Measurements from ENCODE around the gene SLC9A3. TPM values are rescaled to one million over a fixed set of nuclear protein-coding genes. Genes with fewer than 3 reads are reported as not detected.

SLC9A3 gene
- total and polyA plus RNA-seq, 8 donors, result 2.7 to 142 (median 14.9) TPM

DNA sequence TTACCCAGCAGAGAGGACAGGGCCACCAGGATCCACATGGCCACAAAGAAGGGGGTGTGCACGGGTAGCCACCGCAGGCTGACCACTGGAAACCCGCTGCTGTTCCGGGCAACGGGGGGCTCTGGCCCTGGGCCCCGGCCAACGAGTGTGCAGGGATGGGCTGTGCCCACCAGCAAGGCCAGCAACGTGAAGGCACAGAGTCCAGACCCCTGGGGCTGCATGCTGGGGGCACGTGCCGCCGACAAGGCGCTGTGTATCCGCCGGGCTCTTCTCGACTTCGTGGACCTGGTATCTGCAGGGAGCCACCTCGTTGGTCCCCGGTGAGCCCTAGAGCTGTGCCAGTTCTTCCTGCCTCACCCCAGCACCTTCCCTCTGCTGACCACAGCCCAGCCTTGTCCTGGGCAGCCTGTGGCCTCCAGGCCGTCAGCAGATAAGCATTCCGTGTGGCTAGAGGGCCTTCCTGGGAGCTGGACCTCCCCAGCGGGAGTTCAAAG, 45.7 kb upstream of the SLC9A3 start:
- 69 to 86% (median 81%) methylated on average over 16 to 21 of the region's 21 CpGs for WGBS, 5 donors
- no peaks in the 10 kb centered on the region for H3K36me3 ChIP-seq
- H3K27ac ChIP-seq, result no peak overlapping the region
- H3K27me3 ChIP-seq, result peaks cover 3 to 85% (median 13%) of the 10 kb centered on the region in 3 donors
- TF ChIP-seq EP300 (IDR thresholded peaks at IDR 0.05), result no peak
- no peak for TF ChIP-seq POLR2A (IDR thresholded peaks at IDR 0.05)
- TF ChIP-seq, protein P1, sequence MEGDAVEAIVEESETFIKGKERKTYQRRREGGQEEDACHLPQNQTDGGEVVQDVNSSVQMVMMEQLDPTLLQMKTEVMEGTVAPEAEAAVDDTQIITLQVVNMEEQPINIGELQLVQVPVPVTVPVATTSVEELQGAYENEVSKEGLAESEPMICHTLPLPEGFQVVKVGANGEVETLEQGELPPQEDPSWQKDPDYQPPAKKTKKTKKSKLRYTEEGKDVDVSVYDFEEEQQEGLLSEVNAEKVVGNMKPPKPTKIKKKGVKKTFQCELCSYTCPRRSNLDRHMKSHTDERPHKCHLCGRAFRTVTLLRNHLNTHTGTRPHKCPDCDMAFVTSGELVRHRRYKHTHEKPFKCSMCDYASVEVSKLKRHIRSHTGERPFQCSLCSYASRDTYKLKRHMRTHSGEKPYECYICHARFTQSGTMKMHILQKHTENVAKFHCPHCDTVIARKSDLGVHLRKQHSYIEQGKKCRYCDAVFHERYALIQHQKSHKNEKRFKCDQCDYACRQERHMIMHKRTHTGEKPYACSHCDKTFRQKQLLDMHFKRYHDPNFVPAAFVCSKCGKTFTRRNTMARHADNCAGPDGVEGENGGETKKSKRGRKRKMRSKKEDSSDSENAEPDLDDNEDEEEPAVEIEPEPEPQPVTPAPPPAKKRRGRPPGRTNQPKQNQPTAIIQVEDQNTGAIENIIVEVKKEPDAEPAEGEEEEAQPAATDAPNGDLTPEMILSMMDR (IDR thresholded peaks at IDR 0.05), result no peak
- TF ChIP-seq POLR2AphosphoS5 (IDR thresholded peaks at IDR 0.05), result no peak
- peaks cover 0 to 6% (median 5%) of the 10 kb centered on the region in 4 donors for H3K9me3 ChIP-seq
- H3K4me1 ChIP-seq, result peaks cover 0 to 6% (median 3%) of the 10 kb centered on the region in 4 donors
- DNase-seq, result peak in 1 of 2 donors; percentile 1
- H3K4me3 ChIP-seq, result no peak overlapping the region
- intact Hi-C loops (cut with DNase I; ENCODE audit: low total_unique reads), result no loop called here

DNA sequence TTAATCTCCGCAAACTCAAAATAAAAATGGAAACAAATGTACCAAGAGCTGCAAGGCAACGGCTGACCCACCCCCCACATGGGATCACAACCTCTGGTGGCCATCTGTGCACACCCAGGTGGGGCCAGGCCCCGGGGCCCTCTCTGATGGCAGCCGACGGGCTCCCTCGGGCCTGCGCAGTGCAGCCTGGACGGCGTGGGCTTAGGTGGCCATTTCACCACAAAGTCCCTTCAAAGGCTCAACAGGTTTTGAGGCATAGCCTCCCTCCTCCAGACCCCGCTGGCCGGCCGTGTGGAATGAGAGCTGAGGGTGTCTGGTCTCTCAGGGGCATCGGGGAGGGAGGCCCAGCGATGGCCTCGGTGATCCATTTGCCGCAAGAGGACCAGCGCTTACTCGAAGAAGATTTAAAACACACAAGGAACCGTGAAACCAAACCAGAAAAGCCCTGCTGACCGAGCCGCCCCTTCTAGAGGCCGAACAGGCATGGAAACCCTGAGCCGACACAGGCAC, 45.2 kb upstream of the SLC9A3 start:
- 87 to 93% (median 90%) methylated on average over 20 to 23 of the region's 23 CpGs for WGBS, 5 donors
- Histone ChIP-seq H3K27ac (no peak overlapping the region), H3K9me3 (peaks cover 0 to 6% (median 5%) of the 10 kb centered on the region in 4 donors), H3K36me3 (no peaks in the 10 kb centered on the region), H3K4me1 (peaks cover 0 to 6% (median 3%) of the 10 kb centered on the region in 4 donors), H3K4me3 (no peak overlapping the region), H3K27me3 (peaks cover 3 to 87% (median 15%) of the 10 kb centered on the region in 3 donors)
- peak in 1 of 2 donors; percentile 16 for DNase-seq
- TF ChIP-seq, protein P1 (IDR thresholded peaks at IDR 0.05), result no peak
- TF ChIP-seq POLR2AphosphoS5 (IDR thresholded peaks at IDR 0.05) (no peak), EP300 (IDR thresholded peaks at IDR 0.05) (no peak), POLR2A (IDR thresholded peaks at IDR 0.05) (no peak)
- intact Hi-C loops (cut with DNase I; ENCODE audit: low total_unique reads), result no loop called here

DNA sequence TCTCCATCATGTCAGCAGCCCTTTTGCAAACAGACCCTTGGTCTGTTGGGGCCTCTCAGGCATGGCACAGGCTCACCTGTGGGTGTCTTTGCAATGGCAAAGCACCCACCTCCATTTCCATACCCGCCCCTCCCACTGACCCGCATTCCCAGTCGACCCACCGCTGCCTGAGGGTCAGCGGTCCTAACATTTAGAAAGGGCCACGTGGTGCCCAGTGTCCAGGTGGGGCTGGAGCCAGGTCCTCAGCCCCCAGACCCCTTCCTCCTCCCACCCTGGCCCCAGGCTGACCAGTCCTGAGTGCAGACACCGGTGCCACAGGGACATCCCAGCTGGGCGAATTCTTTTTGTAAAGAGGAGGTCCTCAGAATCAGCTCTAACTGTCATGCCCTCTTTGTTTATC, 44.6 kb upstream of the SLC9A3 start:
- TF ChIP-seq EP300 (IDR thresholded peaks at IDR 0.05) (no peak), POLR2A (IDR thresholded peaks at IDR 0.05) (no peak)
- TF ChIP-seq, protein P1 (IDR thresholded peaks at IDR 0.05), result no peak
- WGBS, 5 donors, result 84 to 92% (median 86%) methylated on average over 4 to 8 of the region's 8 CpGs
- Histone ChIP-seq H3K27ac (no peak overlapping the region), H3K4me1 (peaks cover 0 to 6% (median 3%) of the 10 kb centered on the region in 4 donors), H3K36me3 (no peaks in the 10 kb centered on the region), H3K4me3 (no peak overlapping the region), H3K9me3 (peaks cover 0 to 6% (median 5%) of the 10 kb centered on the region in 4 donors), H3K27me3 (peaks cover 3 to 83% (median 16%) of the 10 kb centered on the region in 3 donors)
- intact Hi-C loops (cut with DNase I; ENCODE audit: low total_unique reads), result no loop called here
- DNase-seq, result no peak

DNA sequence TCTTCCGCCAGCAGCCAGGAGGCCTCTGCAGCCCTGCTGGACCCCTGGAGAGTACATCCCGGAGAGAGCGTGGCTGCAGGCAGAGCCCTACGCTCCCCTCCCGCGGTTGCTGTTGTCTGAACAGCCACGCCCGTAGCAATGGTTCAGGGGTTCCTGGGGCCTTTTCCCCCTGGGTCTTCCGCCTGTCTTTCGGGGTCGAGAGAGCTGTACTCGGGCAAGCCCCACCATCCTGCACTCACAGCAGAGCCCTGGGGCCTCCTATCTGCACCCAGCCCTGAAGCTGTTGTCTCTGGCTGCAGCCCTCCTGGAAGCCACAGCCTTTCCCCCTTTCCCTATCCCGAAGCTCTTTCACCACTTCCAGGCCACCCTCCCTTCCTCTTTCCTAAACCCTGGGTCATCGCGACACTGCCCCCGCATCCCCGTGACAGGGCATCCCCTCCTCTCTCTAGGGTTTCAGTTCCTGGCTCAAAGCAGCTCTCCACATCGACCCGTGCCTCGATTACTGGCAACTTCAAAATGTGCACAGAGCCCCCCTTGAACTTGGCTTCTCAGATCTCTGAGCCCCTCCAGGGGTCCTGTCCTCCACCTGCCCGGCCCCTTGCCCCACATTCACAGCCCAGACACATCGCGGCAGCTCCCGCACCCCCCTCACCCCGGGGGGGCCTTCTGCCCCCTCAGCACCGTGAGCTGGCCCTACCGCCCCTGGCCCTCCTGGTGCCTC, 44.0 kb upstream of the SLC9A3 start:
- no peak for DNase-seq
- TF ChIP-seq EP300 (IDR thresholded peaks at IDR 0.05), result no peak
- TF ChIP-seq POLR2AphosphoS5 (IDR thresholded peaks at IDR 0.05), result no peak
- no peak for TF ChIP-seq POLR2A (IDR thresholded peaks at IDR 0.05)
- TF ChIP-seq, protein P1 (IDR thresholded peaks at IDR 0.05), result no peak
- intact Hi-C loops (cut with DNase I; ENCODE audit: low total_unique reads), result no loop called here
- Histone ChIP-seq H3K36me3 (no peaks in the 10 kb centered on the region), H3K9me3 (peaks cover 0 to 6% (median 5%) of the 10 kb centered on the region in 4 donors), H3K27ac (no peak overlapping the region), H3K4me3 (no peak overlapping the region), H3K27me3 (peaks cover 3 to 80% (median 16%) of the 10 kb centered on the region in 3 donors), H3K4me1 (peaks cover 0 to 6% (median 3%) of the 10 kb centered on the region in 4 donors)
- WGBS, 5 donors, result 62 to 72% (median 69%) methylated on average over 21 to 27 of the region's 27 CpGs
